Kidney (tissue), 14 donors: Measurements from ENCODE around the gene NISCH. TPM values are rescaled to one million over a fixed set of nuclear protein-coding genes. Genes with fewer than 3 reads are reported as not detected.

Experiments
- DNase-seq, 5 donors: peaks; one replicate each; pipeline ENCODE4 v3.0.0-alpha.2; 2013 to 2020
- FAIRE-seq: peaks from 2 replicates; lab custom pipeline; 2012; peaks lifted over from hg19 to GRCh38; lab: Jason Lieb, UNC
- H3K27ac ChIP-seq, 2 donors: one replicate each; pipeline ENCODE4 v1.7.0; 2013; ENCODE audit warnings: low read depth in 2 of 2, low read length in 2 of 2, inconsistent platforms in 1 of 2
- H3K27me3 ChIP-seq: one replicate; pipeline ENCODE4 v1.7.1; 2013; ENCODE audit warnings: low read length, inconsistent platforms; ENCODE audit not compliant: control insufficient read depth, insufficient read depth
- H3K36me3 ChIP-seq, 3 donors: one replicate each; pipeline versions ENCODE4 v1.7.0 to v1.7.1; 2013; ENCODE audit warnings: low read length in 3 of 3, control low read depth in 1 of 3, inconsistent platforms in 1 of 3; ENCODE audit not compliant: insufficient read depth in 3 of 3, control insufficient read depth in 2 of 3
- H3K4me1 ChIP-seq, 3 donors: one replicate each; pipeline versions ENCODE4 v1.7.0 to v1.7.1; 2013; ENCODE audit warnings: low read length in 3 of 3, inconsistent platforms in 1 of 3, low read depth in 1 of 3; ENCODE audit not compliant: control insufficient read depth in 2 of 3, insufficient read depth in 2 of 3
- H3K4me3 ChIP-seq, 3 donors: one replicate each; pipeline versions ENCODE4 v1.7.0 to v1.8.1; 2013; ENCODE audit warnings: low read length in 3 of 3, control low read depth in 1 of 3, inconsistent platforms in 1 of 3
- H3K9ac ChIP-seq, 3 donors: one replicate each; pipeline versions ENCODE4 v1.7.0 to v1.7.1; 2013; ENCODE audit warnings: low read length in 3 of 3, control low read depth in 1 of 3, inconsistent platforms in 1 of 3
- H3K9me3 ChIP-seq, 3 donors: one replicate each; pipeline versions ENCODE4 v1.7.0 to v1.7.1; 2013; ENCODE audit warnings: low read length in 3 of 3, control low read depth in 1 of 3, inconsistent platforms in 1 of 3; ENCODE audit not compliant: control insufficient read depth in 2 of 3, insufficient read depth in 1 of 3
- CTCF ChIP-seq: IDR thresholded peaks from 3 replicates; pipeline ENCODE4 v1.5.1; 2012; ENCODE audit warnings: mild to moderate bottlenecking, moderate library complexity, borderline replicate concordance; ENCODE audit not compliant: insufficient read depth; ENCODE audit errors: extremely low read depth
- intact Hi-C: fragments of 100-400 bp; cut with DNase I; formaldehyde crosslinking; loops from one replicate; pipeline ENCODE4 v1.11.1; 2022
- polyA plus RNA-seq: library from polyadenylated mRNA; stranded (reverse); fragments of 350-450 nt; fragmentation: Illumina TruSeq; extraction: RNeasy Lipid Tissue Mini Kit (QIAGEN cat#74804); gene quantifications from one replicate; pipeline ENCODE4 v1.2.3, GENCODE V29; 2014; ENCODE audit warnings: low read depth, low replicate concordance; ENCODE audit not compliant: insufficient read depth
- total RNA-seq: library from RNA; stranded (reverse); fragmentation: NEBNext Ultra II Directional; extraction: Animal tissue kit (Norgen Biotek cat#: 25700); gene quantifications from one replicate; pipeline ENCODE4 v1.2.1, GENCODE V29; 2021
- donor health status: control.
- donor health status: control.
- donor health status: control.
- donor health status: control.
- donor health status: control.
- donor health status: DM: yes; HTN: yes; CAD: no.
- donor health status: Normal renal cell carcinoma (clear cell type).

Gene NISCH
- total and polyA plus RNA-seq, 2 donors from 2014 or later = 36.1 to 98.7 TPM

GRCh38 chr3:52492059-52492458 lies 36.7 kb downstream of the NISCH start:
- Histone ChIP-seq H3K36me3 (peaks cover 0 to 50% (median 27%) of the 10 kb centered on the region in 3 donors), H3K4me3 (no peak overlapping the region), H3K9ac (no peak overlapping the region), H3K27me3 (no peaks in the 10 kb centered on the region), H3K27ac (no peak overlapping the region), H3K4me1 (peaks cover 0 to 23% (median 0%) of the 10 kb centered on the region in 3 donors), H3K9me3 (no peaks in the 10 kb centered on the region)
- intact Hi-C loops = no loop called here
- DNase-seq (no peak), FAIRE-seq (no peak)
- no peak for TF ChIP-seq CTCF

GRCh38 chr3:52493232-52494017 lies 38.0 kb downstream of the NISCH start:
- Histone ChIP-seq H3K9me3 (no peaks in the 10 kb centered on the region), H3K27ac (no peak overlapping the region), H3K4me3 (no peak overlapping the region), H3K4me1 (peaks cover 0 to 25% (median 0%) of the 10 kb centered on the region in 3 donors), H3K9ac (no peak overlapping the region), H3K36me3 (peaks cover 0 to 40% (median 23%) of the 10 kb centered on the region in 3 donors), H3K27me3 (no peaks in the 10 kb centered on the region)
- intact Hi-C loops = no loop called here
- no peak for DNase-seq
- TF ChIP-seq CTCF = no peak
- FAIRE-seq = no peak

GRCh38 chr3:52494445-52494844 lies 39.0 kb downstream of the NISCH start:
- no peak for TF ChIP-seq CTCF
- Histone ChIP-seq H3K27ac (no peak overlapping the region), H3K36me3 (peaks cover 0 to 34% (median 21%) of the 10 kb centered on the region in 3 donors), H3K9ac (no peak overlapping the region), H3K27me3 (no peaks in the 10 kb centered on the region), H3K4me3 (no peak overlapping the region), H3K4me1 (peaks cover 0 to 26% (median 0%) of the 10 kb centered on the region in 3 donors), H3K9me3 (no peaks in the 10 kb centered on the region)
- intact Hi-C loops = no loop called here
- FAIRE-seq (no peak), DNase-seq (peak in 3 of 5 donors; percentile 21 to 34 (median 22))
